Epithelial cell of esophagus (primary cell): ENCODE results near the gene CALCOCO2.

ENCODE experiments used
- DNase-seq: peaks from one replicate; pipeline ENCODE4 v3.0.0; 2010; ENCODE audit warnings: low read depth
- H3K4me3 ChIP-seq: 2 replicates; pipeline ENCODE4 v1.5.1; 2011; ENCODE audit warnings: mild to moderate bottlenecking, low read length, control low read depth
- CTCF ChIP-seq: IDR thresholded peaks from 2 replicates; pipeline ENCODE4 v1.5.1; 2011; ENCODE audit warnings: low read depth, mild to moderate bottlenecking, low read length, control low read depth, inconsistent platforms; ENCODE audit not compliant: insufficient read depth; ENCODE audit errors: missing control alignments

The CALCOCO2 gene

DNA sequence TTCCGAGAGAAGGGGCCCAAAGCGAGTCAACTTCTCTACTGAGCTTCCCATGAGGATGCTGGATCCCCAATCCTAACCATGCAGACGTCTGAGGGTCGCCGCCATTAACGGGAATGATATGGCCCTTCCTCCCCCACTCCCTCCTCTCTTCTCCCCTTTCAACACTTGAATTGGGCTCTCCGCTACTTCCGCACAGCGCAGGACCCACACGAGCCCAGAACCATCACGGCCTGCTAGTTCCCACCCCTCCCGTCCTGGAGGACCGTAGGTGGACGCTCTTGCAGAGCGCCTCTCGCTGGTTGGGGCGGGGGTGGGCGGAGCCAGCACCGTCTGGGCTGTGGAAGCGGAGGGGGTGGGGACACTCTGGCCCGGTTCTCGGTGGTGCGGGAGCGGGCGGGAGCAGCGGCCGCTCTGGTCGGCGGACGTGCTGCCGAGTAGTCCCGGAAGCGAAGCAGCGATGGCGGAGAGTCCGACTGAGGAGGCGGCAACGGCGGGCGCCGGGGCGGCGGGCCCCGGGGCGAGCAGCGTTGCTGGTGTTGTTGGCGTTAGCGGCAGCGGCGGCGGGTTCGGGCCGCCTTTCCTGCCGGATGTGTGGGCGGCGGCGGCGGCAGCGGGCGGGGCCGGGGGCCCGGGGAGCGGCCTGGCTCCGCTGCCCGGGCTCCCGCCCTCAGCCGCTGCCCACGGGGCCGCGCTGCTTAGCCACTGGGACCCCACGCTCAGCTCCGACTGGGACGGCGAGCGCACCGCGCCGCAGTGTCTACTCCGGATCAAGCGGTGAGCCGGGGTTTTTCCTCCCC lies 77.4 kb downstream of the CALCOCO2 start, which contains the start of gene UBE2Z:
UBE2Z (plus strand) TSS at position 361 of the 797 bp plus-strand sequence; CDS start at position 458, 97 bp downstream.
- DNase-seq: peak; percentile 96
- peak within 1 kb of the TSS; percentile 81 for H3K4me3 ChIP-seq
- TF ChIP-seq CTCF: no peak

DNA sequence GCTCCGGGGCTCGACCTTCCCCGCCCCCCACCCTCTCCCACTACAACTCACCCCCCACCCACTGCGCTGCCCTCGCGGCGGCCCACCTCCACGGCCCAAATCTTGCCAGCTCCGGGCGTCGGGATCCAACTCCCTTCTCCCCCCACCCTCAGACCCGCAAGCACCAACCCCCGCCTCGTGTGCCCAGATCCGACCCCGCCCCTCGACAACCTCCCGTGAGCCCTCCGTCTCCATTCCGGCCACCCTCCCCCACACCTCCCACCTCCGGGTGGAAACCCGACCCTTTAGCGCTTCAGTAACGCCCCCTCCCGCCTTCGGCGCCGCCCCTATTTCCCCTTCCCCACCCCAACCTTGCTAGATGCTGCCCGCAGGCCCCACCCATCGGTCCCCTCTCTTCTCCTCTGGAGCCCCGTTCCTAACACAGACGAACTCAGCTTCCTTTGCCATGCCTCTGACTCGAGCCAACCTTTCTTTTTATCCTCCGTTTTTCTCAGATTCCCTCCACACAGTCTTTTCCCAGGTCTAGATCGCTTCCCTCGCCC lies 78.1 kb downstream of the CALCOCO2 start:
- TF ChIP-seq CTCF: no peak
- H3K4me3 ChIP-seq: peak overlapping the region; percentile 81
- peak; percentile 86 for DNase-seq

DNA sequence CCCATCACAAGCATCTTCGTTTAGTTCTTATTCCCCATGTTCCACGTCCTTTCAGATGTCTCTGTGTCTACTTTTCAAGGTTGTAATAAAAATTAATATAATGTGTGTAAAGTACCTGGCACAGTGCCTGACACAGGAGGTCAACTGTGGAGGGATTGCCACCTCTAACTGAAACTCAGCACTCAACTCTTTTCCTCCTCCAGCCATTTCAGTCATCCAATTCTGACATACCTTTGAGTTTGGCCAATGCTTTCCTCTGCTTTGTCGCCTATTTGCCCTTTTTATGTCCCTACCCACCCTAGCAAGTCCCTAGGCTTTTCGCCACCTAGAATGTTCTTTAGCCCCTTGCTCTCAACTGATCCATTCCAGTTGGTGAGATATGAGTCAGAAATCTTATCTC lies 78.9 kb downstream of the CALCOCO2 start:
- peak; percentile 19 for DNase-seq
- TF ChIP-seq CTCF: no peak

DNA sequence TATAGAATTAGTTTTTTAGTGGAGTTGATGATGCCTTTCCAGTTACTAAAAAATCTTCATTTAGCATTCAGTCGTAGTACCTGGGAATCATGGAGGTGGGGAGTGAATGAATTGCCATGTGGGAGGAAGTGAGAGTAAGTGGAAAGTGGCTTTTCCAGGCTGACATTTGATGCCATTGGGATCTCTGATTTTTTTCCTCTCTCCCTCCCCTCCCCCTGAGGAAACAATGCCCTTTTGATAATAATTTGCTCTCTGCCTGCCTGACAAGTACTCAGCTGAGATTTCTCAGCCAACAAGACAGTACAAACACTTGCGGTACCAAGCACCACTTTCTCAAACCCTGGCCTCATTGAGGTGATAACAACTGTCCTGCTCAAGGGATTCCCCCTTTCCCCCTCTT lies 79.5 kb downstream of the CALCOCO2 start:
- peak overlapping the region; percentile 81 for H3K4me3 ChIP-seq
- no peak for DNase-seq
- no peak for TF ChIP-seq CTCF

More for the DNA sequence above, 78.9 kb downstream of the CALCOCO2 start:
- peak overlapping the region; percentile 81 for H3K4me3 ChIP-seq

- no peak for DNase-seq
- no peak for TF ChIP-seq CTCF
- H3K4me3 ChIP-seq: no peak overlapping the region
Measured at GRCh38 chr17:48912476-48912875, 81.6 kb downstream of the CALCOCO2 start.
